ENCODE results near the gene BBS9. TPM values are rescaled to one million over a fixed set of nuclear protein-coding genes. Genes with fewer than 3 reads are reported as not detected.

Gene BBS9
- total RNA-seq, 6 experiments from 2014 or later = 3.0 to 8.0 (median 6.6) TPM

GRCh38 chr7:33099154-33099940, 30.0 kb upstream of the BBS9 start:
- no peak for DNase-seq
- WGBS (ENCODE audit: insufficient coverage, low coverage, low lambda C conversion rate, missing lambda C conversion rate) = 54% methylated on average over 4 of the region's 4 CpGs
- Histone ChIP-seq H3K27ac (no peak overlapping the region), H3K36me3 (peaks cover 4 to 66% (median 24%) of the 10 kb centered on the region in 4 donors), H3K4me1 (peaks cover 0 to 5% (median 0%) of the 10 kb centered on the region in 4 donors), H3K27me3 (no peaks in the 10 kb centered on the region), H3K9me3 (no peaks in the 10 kb centered on the region), H3K4me3 (no peak overlapping the region)
- intact Hi-C loops (cut with DNase I) = no loop called here
- no peak for ATAC-seq
- TF ChIP-seq CTCF (IDR thresholded peaks at IDR 0.05) (no peak), POLR2A (IDR thresholded peaks at IDR 0.05) (no peak)

- intact Hi-C loops (cut with DNase I) = no loop called here
- DNase-seq (no peak), ATAC-seq (no peak)
- H3K27ac ChIP-seq = no peak overlapping the region
- H3K36me3 ChIP-seq = peaks cover 3 to 56% (median 22%) of the 10 kb centered on the region in 4 donors
- TF ChIP-seq POLR2A (IDR thresholded peaks at IDR 0.05) (no peak), CTCF (IDR thresholded peaks at IDR 0.05) (no peak)
- H3K4me3 ChIP-seq = no peak overlapping the region
- H3K27me3 ChIP-seq = no peaks in the 10 kb centered on the region
- no peaks in the 10 kb centered on the region for H3K9me3 ChIP-seq
- WGBS (ENCODE audit: insufficient coverage, low coverage, low lambda C conversion rate, missing lambda C conversion rate) = 70% methylated on average over 2 of the region's 3 CpGs
- H3K4me1 ChIP-seq = peaks cover 0 to 5% (median 0%) of the 10 kb centered on the region in 4 donors
Observed at GRCh38 chr7:33100770-33101169, 28.6 kb upstream of the BBS9 start.

- TF ChIP-seq POLR2A (IDR thresholded peaks at IDR 0.05) (no peak), CTCF (IDR thresholded peaks at IDR 0.05) (no peak)
- peaks cover 0 to 44% (median 13%) of the 10 kb centered on the region in 4 donors for H3K36me3 ChIP-seq
- H3K4me1 ChIP-seq = peaks cover 0 to 8% (median 0%) of the 10 kb centered on the region in 4 donors
- H3K4me3 ChIP-seq = no peak overlapping the region
- no peak for DNase-seq
- 45% methylated on average over 3 of the region's 3 CpGs for WGBS (ENCODE audit: insufficient coverage, low coverage, low lambda C conversion rate, missing lambda C conversion rate)
- no peak overlapping the region for H3K27ac ChIP-seq
- intact Hi-C loops (cut with DNase I) = no loop called here
- no peaks in the 10 kb centered on the region for H3K27me3 ChIP-seq
- no peaks in the 10 kb centered on the region for H3K9me3 ChIP-seq
- ATAC-seq = no peak
Observed at GRCh38 chr7:33101906-33102305, 27.5 kb upstream of the BBS9 start.

GRCh38 chr7:33107136-33108066, 22.0 kb upstream of the BBS9 start:
- Histone ChIP-seq H3K4me3 (peak overlapping the region in 2 of 3 donors; percentile 10 to 100), H3K27me3 (no peaks in the 10 kb centered on the region), H3K4me1 (peaks cover 0 to 20% (median 8%) of the 10 kb centered on the region in 4 donors), H3K36me3 (peaks cover 0 to 12% (median 4%) of the 10 kb centered on the region in 4 donors), H3K9me3 (no peaks in the 10 kb centered on the region), H3K27ac (no peak overlapping the region)
- ATAC-seq (peak; percentile 33 to 53 (median 44)), DNase-seq (no peak)
- intact Hi-C loops (cut with DNase I) = no loop called here
- WGBS (ENCODE audit: insufficient coverage, low coverage, low lambda C conversion rate, missing lambda C conversion rate) = 37% methylated on average over 6 of the region's 7 CpGs
- TF ChIP-seq POLR2A (IDR thresholded peaks at IDR 0.05) (no peak), CTCF (IDR thresholded peaks at IDR 0.05) (peak; percentile 41 to 54 (median 52))

Data from right lobe of liver (tissue), 6 donors.